ENCODE results near the gene QPCT.
"Not testable (repeated sequence)": the region's sequence is repeated elsewhere in the genome, so short reads cannot be mapped to it uniquely, and the experiment has no call there.

QPCT gene

GRCh38 chr2:37379881-37380296 is 35.5 kb downstream of the QPCT start:
- no peak overlapping the region for H3K27ac ChIP-seq
- no peak for TF ChIP-seq CTCF (conservative IDR thresholded peaks at IDR 0.05)

- H3K27ac ChIP-seq: not testable (repeated sequence)
These were observed 36.4 kb downstream of the QPCT start for GRCh38 chr2:37380787-37381186.

- not testable (repeated sequence) for H3K27ac ChIP-seq
These were observed 39.8 kb downstream of the QPCT start for GRCh38 chr2:37384261-37384660.

- no peak overlapping the region for H3K27ac ChIP-seq
These were observed 42.9 kb downstream of the QPCT start for GRCh38 chr2:37387148-37387835.

GRCh38 chr2:37388074-37388473 is 43.6 kb downstream of the QPCT start:
- no peak for TF ChIP-seq CTCF (conservative IDR thresholded peaks at IDR 0.05)
- no peak overlapping the region for H3K27ac ChIP-seq

More at GRCh38 chr2:37387148-37387835, 42.9 kb downstream of the QPCT start:
- TF ChIP-seq CTCF (conservative IDR thresholded peaks at IDR 0.05): no peak

GRCh38 chr2:37389395-37389794 is 45.0 kb downstream of the QPCT start:
- H3K27ac ChIP-seq: no peak overlapping the region

GRCh38 chr2:37389989-37390765 is 45.7 kb downstream of the QPCT start:
- H3K27ac ChIP-seq: no peak overlapping the region
- no peak for TF ChIP-seq CTCF (conservative IDR thresholded peaks at IDR 0.05)

More at GRCh38 chr2:37389395-37389794, 45.0 kb downstream of the QPCT start:
- no peak for TF ChIP-seq CTCF (conservative IDR thresholded peaks at IDR 0.05)

GRCh38 chr2:37390777-37391176 is 46.3 kb downstream of the QPCT start:
- TF ChIP-seq CTCF (conservative IDR thresholded peaks at IDR 0.05): no peak
- H3K27ac ChIP-seq: no peak overlapping the region
